Activated CD4-positive, CD25-positive, alpha-beta regulatory T cell treated with anti-CD3 and anti-CD28 coated beads, Interleukin-2, amount 50 U/mL, for 72 hours (primary cell): Measurements from ENCODE around the gene MOB1B.

Source experiments
- DNase-seq: peaks from one replicate; pipeline ENCODE4 v3.0.0; 2021

Gene MOB1B

GRCh38 chr4:70915036-70915815, 13.1 kb downstream of the MOB1B start:
- DNase-seq = no peak

- no peak for DNase-seq
Measured at GRCh38 chr4:70915874-70916559, 13.8 kb downstream of the MOB1B start.

- no peak for DNase-seq
Measured at GRCh38 chr4:70920592-70920991, 18.4 kb downstream of the MOB1B start.

DNA sequence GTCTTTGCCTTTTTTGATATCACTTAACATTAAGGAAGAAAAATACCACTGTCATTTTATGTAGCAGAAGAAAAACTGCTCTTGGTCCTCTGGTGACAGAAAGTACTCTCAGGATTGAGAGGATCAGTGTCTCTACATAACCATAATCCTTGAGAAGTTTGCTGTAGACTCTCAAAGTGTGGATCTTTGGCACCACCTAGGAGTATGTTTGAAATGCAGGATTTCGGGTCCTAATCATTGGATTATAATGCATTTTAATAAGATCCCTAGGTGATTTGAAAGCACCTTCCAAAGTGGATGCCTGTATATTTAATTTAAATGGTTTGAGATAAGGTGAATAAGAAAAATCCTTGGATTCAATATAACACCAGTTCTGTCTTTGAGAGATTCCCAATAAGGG, 23.2 kb downstream of the MOB1B start:
- no peak for DNase-seq

GRCh38 chr4:70925899-70926635, 23.9 kb downstream of the MOB1B start:
- no peak for DNase-seq

- DNase-seq = no peak
Measured at GRCh38 chr4:70927502-70928137, 25.5 kb downstream of the MOB1B start.

- DNase-seq = no peak
Measured at GRCh38 chr4:70930530-70931256, 28.5 kb downstream of the MOB1B start.

DNA sequence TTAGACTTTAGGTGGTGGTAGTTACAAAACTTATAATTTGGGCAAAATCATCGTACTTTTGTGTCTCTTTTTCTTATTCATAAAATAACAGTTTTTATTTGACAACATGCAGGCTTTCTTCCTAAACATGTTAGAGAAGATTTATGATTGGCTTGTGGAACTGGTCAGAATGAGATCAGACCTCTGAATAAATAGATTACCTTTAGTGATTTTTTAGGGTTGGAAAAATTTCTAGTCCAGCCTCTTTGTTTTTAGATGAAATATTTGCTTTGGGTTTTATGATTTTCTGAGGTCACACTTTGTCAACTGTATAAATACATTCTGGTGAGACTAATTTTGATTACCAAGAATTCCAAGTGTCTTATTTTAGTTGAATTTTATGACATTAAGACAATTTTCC, 29.2 kb downstream of the MOB1B start:
- DNase-seq = no peak

- DNase-seq = no peak
Measured at GRCh38 chr4:70932984-70933383, 30.8 kb downstream of the MOB1B start.

- no peak for DNase-seq
Measured at GRCh38 chr4:70935038-70935695, 33.0 kb downstream of the MOB1B start.

DNA sequence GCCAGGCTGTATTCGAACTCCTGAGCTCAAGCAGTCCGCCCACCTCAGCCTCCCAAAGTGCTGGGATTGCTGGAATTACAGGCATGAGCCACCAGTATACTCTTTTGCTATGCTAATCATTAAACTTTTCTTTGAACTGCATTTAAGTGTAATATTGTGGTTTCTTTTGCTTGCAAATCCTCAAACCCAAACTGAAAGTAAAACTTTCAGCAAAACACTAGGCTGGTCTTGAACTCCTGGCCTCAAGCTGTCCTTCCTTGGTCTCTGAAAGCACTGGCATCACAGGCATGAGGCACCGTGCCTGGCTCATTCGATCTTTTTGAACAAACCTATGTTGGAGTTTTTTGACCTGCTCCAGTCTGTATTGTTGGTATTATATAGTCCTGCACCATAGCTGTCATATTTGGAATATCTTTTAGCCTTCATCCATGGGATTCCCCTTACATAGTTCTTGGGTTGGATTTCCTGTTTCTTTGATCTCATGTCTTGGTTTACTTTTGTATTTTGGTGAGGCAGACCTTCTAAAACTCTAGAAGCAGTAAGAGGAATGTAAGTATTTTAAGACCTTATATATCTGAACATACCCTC, 34.1 kb downstream of the MOB1B start:
- no peak for DNase-seq

DNA sequence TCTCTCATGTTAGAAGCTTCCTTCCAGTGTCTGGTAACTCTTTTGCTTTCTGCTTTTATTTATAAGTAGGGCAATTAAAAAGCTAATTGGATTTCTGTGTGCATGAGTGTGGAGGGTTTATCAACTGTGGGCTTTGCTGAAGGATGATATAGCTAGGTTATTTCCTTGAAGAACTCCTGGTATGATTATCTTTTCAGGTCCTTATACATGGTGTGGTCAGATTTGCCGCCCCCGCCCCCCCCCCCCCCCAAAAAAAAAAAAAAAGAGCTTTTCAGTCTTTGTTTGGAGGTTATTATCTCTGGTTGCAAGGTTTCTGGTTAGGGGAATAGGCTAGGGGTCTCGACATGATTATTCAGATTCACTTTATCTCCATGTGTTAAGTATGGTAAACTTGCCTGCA, 35.9 kb downstream of the MOB1B start:
- no peak for DNase-seq

DNA sequence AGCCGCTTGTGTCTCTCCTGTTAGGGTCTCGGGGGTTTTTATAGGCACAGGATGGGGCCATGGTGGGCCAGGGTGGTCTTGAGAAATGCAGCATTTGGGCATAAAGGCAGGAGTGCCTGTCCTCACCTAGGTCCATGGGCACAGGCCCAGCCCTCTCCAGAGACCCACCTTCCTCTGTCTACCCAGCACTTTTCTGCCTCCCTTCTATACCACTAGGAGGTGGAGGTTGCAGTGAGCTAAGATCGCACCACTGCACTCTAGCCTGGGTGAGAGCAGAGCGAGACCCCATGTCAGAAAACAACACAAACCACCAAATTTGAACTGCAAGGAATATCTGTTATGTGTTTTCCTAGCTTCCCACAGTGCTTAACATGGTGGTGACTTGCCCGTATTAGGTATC, 38.0 kb downstream of the MOB1B start:
- no peak for DNase-seq

DNA sequence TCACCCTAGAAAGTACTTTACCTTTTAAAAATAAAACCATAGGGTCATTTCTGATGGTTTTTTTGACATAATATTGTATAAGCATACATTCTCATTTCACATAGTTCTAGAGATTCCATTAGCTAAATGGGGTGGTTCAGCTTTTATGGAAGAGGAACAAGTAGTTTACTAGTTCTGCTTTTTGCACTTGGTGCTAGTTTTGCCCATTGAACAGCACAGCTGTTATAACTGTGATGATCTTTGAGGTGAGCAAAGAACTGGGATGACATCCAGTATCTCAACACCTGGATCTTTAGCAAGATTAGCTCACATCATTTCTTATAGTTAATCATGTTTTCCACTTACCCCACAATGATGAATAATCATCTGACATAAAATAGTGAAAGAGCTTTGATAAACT, 40.9 kb downstream of the MOB1B start:
- no peak for DNase-seq

- no peak for DNase-seq
Measured at GRCh38 chr4:70945046-70945445, 42.9 kb downstream of the MOB1B start.

DNA sequence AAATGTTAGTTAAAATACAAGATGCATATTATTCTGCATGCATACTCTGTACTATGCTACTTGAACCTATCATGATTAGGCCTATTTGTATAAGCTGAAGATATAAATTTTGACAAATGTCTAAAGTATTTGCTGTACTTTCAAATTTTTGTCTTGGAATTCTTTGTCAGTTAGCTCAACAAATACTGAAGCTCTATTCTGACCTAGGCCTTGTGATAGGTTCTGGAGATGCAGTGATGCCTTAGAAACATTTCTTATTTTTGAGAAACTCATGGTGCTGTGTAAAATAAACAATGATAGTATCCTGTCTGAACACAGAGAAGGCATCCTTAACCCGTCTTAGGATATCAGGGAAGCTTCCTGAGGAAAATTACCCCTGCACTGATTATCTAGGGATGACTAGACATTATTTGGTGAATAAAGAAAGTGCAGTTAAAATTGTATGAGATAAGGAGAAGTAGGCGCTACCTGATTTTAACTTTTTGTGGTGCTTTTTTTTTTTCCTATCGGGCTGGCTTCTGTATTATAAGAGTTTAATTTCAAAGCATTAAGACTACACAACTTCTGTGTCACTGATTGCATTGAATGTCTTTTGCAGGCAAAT, 43.4 kb downstream of the MOB1B start:
- no peak for DNase-seq

DNA sequence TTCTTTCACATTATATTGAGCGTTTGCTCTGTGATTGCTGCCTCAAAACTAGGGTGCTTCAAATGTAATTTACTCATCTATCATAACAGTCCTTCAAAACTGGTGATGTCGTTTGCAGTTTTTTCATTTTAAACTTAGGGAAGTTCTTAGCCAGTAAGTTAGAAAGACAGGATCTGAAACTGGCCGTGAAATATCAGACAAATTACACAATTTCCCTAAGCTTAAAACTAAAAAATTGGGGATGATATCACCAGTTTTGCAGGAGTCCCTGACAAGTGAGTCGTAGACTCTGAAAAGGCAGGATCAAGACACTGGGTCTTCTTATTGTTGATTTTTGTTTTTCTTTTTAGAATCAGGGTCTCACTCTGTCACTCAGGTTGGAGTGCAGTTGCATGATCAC, 44.8 kb downstream of the MOB1B start:
- DNase-seq = no peak

- no peak for DNase-seq
Measured at GRCh38 chr4:70948665-70949260, 46.6 kb downstream of the MOB1B start.

DNA sequence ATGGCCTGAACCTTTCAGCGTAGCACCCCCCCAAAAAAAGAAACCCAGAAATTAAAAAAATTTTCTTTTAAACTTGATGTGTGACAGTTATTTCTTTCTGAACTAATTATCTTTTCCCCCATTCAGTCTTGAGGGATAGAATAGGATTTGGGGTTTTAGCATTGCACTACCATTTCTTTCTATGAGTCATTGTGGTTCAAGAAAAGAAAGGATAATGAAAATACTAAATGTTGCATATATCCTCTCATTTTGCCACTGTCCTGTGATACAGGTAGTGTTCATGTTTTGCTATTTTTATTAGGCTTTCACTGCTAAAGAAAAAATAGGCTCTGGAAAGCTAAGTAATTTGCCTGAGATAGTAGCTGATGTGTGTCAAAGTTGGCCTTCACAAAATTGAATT, 51.9 kb downstream of the MOB1B start:
- DNase-seq = no peak

GRCh38 chr4:70956549-70957210, 54.5 kb downstream of the MOB1B start:
- DNase-seq = no peak
